GM21528 (cell line): ENCODE data around the gene C2CD4D.

Experiments
- ATAC-seq: cut with Tn5 transposase; IDR thresholded peaks from one replicate; pipeline ENCODE4 v1.9.1; 2021; ENCODE audit warnings: mild to moderate bottlenecking, moderate library complexity; ENCODE audit not compliant: unreplicated experiment, low FRiP score

Gene C2CD4D

DNA sequence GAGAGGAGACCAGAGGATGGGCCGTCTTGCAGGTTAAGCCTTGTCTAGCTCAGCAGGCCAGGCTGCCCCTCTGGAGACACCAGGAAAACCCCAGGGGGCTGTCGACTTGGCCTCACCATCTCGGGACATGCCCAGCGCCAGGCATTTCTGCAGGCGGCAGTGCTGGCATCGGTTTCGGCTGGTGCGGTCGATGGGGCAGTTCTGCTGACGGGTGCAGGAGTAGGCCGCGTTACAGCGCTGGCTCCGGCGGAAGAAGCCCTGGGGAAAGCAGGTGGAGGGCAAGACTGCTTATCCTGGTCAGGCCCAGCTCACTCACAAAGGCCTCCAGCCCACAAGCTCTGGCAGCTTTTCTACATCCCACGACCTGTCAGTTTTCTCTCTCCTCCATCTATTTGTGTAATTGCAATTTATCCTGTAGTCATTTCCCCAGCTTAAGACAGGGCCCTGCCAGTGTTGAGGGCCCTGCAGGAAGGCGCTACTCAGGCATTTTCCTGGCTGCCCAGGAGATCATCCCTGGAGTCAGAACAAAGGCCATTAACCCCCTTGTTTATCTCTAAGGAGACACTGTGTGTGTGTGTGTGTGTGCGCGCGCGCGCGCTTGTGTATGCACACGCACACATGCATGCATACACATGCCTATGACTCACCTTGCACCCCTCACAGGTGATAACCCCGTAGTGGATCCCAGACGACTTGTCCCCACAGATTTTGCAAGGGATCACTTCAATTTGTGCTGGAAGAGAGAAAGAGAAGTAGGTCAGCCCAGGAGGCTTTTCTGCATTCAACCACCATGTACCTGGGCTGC, 22.9 kb downstream of the C2CD4D start:
- ATAC-seq, result no peak

DNA sequence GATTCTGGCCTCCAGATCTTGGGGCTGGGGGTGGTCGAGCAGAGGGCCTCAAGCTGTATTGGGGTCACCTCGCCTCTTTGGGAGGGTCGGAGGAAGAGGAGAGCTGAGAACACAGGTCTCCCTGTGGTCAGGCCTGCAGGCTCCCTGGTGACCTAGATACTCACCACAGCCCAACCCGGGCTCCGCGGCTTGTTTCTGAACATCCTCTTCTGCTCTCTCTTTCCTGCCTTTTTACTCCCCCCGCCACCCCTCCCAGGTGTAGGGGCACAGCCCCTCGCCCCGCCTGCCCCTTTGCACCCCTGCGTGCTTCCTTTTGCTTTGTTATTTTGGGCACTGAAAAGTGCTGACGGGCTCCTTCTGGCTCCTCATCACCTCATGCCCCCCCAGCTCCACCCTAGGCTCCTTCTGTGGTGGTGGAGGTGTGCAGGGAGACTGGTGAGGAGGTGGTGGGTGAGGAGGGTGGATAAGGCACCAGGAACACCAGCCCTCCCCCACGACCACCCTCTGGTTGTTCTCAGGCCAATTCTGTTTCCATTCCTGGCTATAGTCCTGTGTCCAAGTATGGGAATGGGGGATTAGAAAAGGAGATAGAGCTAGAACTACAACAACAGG, 23.8 kb downstream of the C2CD4D start:
- no peak for ATAC-seq

DNA sequence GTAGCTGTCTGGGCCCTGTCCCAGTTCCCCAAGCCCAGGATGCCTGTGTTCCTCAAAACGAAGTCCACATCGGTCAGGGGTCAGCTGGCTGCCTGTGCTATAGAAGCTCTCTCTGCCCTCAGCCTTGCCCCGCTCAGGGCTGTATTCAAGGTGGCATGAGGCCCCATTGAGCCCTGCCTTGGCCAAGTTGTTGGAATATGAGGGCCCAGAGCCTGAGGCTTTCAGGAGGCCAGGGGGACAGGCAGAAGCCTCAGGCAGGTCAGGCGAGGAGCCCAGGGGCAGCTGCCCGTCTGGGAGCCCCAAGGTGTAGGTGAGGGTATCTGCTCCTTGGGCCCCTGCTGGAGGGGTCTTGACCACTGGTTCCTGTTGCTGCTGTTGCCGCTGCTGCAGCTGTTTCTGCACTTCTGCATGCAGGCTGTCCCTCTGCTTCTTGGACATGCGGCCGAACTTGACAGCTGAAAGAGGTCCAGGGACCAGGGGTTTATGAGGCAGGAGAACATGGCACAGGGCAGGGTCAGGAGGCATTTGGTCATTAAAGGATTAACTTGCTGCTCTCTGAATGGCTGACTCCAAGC, 24.6 kb downstream of the C2CD4D start:
- no peak for ATAC-seq

DNA sequence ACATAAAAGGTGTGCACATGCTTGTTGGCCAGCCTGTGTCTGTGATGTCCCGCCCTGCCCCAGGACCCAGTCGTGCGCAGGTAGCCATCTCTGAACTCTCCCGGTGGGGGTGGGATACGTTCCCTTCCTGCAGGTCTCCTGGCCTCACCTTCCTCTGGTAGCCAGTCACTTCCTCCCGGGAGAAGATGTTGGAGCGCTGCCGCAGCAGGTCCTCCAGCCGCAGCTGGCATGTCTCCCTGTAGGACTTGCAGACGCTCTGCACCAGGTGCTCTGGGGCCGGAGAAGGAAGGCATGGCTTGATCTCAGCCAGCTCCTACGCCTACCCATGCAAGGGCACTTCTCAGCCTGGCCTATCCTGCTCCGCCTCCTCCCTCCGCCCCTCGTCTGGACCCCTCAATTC, 25.2 kb downstream of the C2CD4D start:
- no peak for ATAC-seq

DNA sequence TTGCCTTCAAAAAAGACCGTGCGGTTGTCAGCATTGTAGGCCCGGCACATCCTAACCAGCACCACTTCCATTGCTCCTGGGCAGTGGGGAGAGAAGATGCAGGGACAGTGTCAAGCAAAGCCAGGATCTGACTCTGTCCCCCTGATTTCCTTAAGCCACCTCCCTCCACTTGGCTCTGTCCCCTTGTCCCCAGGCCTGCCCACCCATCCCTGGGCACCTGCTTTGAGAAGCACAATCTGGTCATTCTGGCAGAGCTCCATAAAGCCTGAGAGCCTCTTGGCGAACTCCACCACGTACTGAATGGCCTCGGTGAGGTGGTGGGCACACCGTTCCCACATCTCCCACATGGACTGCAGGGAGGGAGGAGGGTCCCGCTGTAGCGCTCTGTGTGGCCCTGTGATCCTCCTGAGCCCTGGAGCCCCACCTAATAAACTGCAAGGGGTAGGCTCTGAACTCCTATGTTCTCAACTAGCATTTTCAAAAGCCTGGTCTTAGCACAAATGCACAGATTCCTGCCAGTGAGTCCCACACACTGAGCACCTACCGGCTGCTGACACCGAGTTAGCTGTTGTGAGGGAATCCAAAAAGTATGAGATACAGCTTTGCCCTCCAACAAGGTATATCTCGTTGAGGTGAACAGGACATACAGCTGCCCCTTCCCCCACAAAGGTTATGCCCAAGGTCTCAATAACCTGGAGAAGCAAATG, 26.2 kb downstream of the C2CD4D start:
- no peak for ATAC-seq

DNA sequence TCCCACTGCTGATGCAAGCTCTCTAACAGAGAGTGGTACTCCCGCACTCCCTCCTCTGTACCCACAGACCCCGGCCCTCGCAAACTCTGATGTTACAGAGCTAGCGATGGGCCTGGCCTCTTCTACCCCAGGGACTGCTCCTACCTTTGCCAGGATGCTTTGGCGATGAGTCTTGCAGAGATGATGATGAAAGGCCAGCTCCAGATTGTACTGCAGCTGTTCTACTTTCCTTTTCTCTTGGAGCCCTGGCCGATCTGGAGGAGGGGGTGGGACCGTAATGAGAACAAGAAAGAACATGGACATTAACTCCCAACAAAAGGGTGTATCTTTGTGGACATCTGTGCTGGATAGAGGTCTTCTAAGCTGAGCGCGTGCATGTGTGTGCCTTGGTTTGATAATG, 28.4 kb downstream of the C2CD4D start:
- no peak for ATAC-seq

DNA sequence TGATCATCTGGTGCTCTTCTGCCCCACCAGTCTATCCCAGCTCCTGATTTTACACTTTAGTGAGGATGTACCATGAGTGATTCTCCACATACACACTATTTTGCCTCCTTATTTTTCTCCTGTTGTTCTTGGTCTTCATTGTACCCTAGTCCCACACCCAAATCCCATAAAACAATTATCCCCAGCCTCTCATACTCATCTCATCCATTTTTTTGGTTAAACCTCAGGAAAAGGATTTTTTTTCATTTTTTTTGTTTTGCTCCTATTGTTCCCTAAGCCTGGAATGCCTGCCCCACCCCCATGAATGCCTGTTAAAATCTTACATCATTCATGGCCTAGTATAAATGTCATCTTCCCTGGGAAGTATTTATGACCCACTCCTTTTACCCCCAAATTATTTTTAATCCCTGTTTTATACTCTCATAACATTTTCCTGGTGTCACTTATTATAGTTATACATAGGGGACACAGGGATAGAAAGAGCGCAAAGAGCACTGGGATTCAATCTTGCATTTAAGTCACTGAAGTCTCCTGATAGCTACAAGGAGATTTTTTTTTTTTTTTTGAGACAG, 29.5 kb downstream of the C2CD4D start:
- no peak for ATAC-seq

DNA sequence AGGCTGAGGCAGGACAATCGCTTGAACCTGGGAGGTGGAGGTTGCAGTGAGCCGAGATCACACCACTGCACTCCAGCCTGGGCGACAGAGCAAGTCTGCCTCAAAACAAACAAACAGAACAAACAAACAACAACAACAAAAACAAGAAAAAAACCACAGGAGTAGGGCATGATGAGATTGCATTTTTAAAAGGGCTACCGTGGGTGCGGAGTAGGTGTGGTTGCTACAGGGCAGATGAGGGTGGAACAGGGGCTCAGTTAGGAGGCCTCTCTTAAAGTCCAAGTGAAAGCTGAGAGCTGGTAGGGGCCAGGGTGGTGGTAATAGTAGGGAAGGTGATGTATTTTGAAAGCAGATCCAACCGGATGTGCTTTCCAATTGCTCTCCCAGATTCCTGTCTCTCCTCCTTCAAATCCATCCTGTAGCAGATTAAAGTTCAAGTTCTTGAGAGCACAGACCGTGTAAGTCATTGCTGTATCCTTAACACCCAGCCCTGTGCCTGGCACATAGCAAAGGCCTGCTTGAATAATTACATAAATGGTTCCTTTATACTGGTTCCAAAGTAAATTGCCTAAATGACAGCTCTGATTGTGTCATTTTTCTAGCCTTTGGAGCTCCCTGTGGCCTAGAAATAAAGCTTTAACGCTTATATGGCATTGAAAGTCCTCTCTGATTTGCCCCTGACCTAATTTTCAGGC, 30.2 kb downstream of the C2CD4D start:
- ATAC-seq, result no peak

DNA sequence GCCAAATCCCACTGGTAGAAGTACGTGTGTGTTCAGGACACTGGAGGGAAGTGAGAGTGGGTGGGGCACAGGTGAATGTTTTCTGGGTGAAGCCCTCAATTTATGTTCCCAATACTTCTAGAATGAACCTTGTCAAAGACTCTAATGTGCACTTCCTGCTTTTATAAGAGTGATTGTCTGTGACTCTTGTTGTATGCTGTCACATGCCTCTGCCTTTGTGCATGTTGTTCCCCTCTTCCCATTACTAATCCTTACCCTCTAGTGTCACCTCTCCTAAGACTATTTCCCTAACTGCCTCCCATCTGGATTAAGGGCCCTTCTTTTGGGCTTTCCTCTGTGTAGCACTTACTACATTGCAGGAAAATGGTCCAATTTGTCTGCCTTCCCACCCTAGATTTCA, 31.9 kb downstream of the C2CD4D start:
- no peak for ATAC-seq

DNA sequence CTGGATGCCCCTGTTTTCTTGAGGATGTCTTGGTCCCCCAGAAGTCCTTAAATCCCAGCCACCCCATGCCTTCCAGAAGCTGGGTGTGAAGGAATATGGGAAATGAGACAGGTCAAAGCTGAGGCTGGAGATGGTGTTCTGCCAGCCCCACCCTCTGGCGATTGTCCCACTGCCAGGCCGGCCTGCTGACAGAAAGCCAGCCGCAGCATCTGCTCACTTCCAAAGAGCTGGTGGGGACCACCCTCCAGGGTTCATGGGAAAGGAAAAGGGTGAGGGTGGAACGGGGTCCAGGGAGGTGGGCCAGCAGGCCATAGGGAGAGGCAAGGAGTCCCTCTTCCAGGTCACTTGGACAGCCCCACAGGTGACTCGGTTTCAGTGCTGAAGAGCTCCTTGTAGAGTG, 32.5 kb downstream of the C2CD4D start:
- no peak for ATAC-seq

DNA sequence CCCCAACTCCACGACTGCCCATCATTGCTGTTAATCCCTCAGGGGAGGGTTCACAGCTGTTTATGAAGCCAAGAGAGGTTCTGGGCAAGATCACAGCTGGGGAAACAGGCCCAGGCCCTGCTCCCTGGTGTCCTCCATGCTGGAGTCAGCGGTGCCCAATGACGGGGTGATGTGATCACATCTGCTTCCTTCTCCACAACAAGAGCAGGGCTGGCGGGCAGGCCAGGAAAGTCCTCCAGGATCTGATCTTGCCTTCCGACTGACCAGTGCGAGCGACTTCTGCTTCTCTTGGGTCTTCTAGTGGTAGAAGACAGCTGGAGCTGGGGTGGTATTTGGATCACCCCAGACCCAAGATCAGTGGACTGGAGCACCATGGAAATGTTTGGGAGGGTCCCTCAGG, 33.5 kb downstream of the C2CD4D start:
- no peak for ATAC-seq

DNA sequence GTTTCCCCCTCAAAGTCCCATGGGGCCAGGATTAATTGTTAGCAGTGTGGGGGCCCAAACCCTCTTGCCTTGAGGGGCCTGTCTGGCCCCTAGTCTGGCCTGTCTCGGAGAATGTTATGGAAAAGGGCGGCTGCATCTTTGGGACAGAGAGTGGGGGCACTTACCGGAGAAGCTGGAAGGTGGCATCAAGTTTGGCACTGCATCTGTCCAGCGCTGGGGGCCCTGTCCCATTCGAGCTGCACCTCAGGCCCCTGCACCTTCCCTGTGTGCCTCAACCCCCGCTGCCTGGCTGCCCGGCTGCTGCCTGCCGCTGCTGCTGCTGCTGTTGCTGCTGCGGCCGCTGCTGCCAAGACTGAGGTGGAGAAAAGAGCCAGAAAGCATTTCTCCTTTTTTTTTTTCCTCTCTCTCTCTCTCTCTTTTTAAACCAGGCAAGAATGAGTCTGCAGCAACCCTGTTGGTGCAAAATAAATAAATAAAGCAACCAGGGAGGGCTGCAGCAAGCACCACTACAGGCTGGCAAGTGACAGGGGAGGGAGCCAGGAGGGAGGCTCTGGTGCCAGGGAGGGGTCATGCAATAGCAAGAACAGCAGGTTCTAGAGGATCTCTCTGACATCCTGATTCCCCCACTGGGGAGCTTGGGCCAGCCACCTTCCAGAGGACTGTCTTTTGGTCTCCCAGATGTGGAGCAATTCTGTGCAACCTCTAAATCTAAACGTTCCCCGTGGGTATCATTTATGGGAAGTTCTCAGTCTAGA, 34.4 kb downstream of the C2CD4D start, which contains the start of gene LINGO4:
TSS of gene LINGO4 (minus strand) at position 354 of the 755 bp plus-strand sequence. CDS start 2,715 bp downstream, outside the sequence.
- ATAC-seq, result no peak

DNA sequence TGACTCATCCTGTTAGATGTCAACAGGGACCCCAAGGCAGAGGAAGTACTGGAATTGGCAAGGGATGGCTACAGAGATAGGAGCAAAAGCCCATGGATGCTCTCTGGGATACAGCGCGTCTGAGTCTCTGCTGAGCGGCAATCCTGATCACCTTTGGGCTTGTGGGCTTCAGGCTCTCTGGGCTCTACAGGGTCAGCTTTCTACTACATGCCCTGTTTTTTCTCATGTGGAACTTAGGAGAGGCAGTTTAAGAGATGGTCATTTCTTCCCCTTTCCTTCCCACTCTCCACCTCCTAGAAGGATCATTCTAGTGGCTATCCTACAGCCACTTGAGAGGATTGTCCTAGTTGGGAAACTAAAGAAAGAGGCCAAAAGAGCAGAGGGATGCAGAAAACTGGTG, 35.7 kb downstream of the C2CD4D start:
- no peak for ATAC-seq

DNA sequence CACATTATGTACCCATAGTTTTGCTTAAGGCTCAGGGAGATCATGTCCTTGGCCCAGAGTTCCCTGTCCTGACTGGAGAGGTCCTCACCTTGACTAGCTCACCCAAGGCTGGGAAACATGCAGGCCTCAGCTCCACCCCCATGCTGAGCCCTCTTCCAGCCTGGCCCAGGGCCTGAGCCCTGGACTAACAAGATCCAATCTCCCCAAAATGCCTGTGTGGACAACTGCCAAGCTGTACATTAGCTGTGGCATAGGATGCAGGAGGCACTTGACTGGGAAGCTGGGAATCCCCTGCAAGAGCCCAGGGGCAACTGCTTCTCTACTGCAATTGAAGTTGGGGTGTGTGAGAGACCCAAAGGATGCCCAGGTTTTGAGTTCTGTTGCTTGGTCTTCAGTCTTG, 36.5 kb downstream of the C2CD4D start:
- ATAC-seq, result no peak

DNA sequence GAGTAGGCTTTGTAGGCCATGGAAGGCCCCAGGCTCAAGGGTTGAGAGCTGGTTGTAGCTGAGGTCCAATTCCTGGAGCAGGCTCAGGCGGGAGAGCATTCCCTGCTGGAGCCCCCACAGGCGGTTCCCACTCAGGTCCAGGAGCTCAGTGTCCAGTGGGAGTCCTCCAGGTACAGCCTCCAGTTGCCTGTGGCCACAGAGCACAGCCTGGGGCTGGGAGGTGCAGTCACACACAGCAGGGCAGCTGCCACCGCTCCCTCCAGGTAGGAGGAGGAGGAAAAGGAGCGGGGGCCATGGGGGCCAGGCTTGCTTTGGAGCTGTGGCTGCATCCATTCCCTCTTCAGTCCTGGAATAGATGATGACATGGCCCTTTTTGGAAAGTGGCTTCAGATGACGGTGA, 37.2 kb downstream of the C2CD4D start:
- no peak for ATAC-seq

DNA sequence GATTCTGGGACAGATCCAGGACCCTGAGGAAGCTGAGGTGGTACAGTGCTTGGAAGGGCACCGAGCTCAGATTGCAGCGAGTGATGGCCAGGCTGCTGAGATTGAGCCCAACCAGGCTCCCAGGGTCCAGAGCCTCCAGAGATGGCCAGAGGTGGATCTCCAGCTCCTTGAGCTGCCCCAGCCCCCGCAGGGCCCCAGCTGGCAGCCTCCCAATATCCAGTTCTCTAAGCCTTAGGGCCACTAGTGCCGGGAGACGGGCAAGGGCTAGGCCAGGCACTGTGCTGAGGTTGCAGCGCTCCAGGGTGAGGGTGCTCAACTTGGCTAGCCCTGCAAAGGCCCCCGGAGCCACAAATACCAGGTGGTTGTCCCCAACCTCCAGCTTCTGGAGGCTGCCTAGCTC, 37.8 kb downstream of the C2CD4D start:
- ATAC-seq, result no peak

DNA sequence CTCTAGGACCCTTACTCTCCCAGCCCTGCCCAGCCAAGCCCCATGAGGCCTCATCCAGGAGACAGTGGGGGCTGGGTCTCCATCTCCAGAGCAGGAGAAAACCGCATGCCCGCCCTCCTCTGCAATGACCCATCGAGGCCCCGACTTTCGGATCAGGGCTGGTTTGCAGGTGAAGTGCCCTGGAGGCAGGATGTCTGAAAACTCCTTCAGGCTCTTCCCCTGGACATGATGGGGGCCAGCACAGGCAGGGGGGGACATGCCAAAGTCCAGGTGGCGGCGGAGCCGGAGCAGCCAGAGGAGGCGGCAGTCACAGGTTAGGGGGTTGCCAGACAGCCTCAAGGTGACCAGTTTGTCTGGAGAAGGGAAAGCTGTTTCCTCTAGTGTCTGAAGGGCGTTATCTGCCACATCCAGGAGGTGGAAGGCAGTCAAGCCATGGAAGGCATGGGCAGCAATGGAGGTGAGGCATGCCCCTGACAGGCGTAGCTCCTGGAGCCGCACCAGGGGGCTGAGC, 38.3 kb downstream of the C2CD4D start:
- ATAC-seq, result no peak

DNA sequence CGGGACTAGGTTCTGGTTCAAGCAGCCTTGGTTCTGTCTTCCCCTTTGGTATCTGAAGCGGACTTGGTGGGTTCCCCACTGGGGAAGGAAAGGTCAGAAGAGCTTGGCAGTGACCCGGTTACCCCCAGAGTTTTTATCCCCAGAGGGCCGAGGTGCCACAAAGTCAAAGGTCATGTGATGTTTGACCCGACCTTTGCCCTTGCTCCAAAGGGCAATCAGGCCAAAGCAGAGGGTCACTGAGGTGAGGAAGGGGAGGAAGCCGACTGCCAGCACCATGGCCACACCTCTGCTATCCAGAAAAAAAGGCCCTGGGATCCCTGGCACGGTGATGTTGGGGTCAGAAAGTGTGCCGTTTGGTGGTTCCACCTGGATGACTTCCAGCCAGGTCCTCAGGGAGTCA, 38.8 kb downstream of the C2CD4D start:
- no peak for ATAC-seq
